SK-N-SH treated with all-trans-retinoic acid at 6 μM for 48 hours (cell line): Measurements from ENCODE around the gene DPP10.

Source experiments
- ARNTL ChIP-seq: fragments of 450-650 bp; formaldehyde crosslinking; IDR thresholded peaks from 2 replicates; pipeline ENCODE4 v1.5.0; 2020; ENCODE audit warnings: low read depth, mild to moderate bottlenecking, moderate library complexity, borderline replicate concordance
- BACH2 ChIP-seq: fragments of 250-450 bp; sonication (Bioruptor Pico); IDR thresholded peaks from 2 replicates; pipeline ENCODE4 v1.9.0; 2021; ENCODE audit warnings: mild to moderate bottlenecking, borderline replicate concordance
- RARB ChIP-seq: fragments of 250-450 bp; sonication (Bioruptor Pico); IDR thresholded peaks from 2 replicates; pipeline ENCODE4 v1.8.0; 2021; ENCODE audit warnings: mild to moderate bottlenecking, moderate library complexity
- TOX ChIP-seq: fragments of 250-450 bp; sonication (Bioruptor Pico); IDR thresholded peaks from 2 replicates; pipeline ENCODE4 v1.8.0; 2021; ENCODE audit warnings: mild to moderate bottlenecking, moderate library complexity, borderline replicate concordance
- TF ChIP-seq, protein P1 (sequence below): fragments of 250-450 bp; sonication (Bioruptor Pico); IDR thresholded peaks from 2 replicates; pipeline ENCODE4 v1.5.1; 2020; ENCODE audit warnings: low read depth, mild to moderate bottlenecking, moderate library complexity

GRCh38 chr2:115400940-115401339 is 958.5 kb downstream of the DPP10 start:
- TF ChIP-seq RARB (no peak), TOX (no peak), ARNTL (no peak), BACH2 (CRISPR knock-in tag) (no peak)
- TF ChIP-seq, protein P1, sequence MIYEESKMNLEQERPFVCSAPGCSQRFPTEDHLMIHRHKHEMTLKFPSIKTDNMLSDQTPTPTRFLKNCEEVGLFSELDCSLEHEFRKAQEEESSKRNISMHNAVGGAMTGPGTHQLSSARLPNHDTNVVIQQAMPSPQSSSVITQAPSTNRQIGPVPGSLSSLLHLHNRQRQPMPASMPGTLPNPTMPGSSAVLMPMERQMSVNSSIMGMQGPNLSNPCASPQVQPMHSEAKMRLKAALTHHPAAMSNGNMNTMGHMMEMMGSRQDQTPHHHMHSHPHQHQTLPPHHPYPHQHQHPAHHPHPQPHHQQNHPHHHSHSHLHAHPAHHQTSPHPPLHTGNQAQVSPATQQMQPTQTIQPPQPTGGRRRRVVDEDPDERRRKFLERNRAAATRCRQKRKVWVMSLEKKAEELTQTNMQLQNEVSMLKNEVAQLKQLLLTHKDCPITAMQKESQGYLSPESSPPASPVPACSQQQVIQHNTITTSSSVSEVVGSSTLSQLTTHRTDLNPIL (CRISPR knock-in tag) = no peak
